Measurements from ENCODE around the gene JARID2.

Gene JARID2

DNA sequence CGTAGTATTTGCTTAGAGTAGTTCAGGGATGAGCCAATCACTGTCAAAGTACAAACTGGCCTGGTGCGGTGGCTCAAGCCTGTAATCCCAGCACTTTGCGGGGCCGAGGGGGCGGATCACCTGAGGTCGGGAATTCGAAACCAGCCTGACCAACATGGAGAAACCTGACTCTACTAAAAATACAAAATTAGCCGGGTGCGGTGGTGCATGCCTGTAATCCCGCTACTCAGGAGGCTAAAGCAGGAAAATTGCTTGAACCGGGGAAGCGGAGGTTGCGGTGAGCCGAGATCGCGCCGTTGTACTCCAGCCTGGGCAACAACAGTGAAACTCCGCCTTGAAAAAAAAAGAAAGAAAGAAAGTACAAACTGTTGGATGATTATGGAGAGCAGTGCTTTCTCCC, 27.5 kb upstream of the JARID2 start:
- Histone ChIP-seq H2AFZ (ENCODE audit: low read length) (no peak overlapping the region), H3K4me1 (ENCODE audit: insufficient read depth, low read length, severe bottlenecking) (no peaks in the 10 kb centered on the region), H3K27me3 (ENCODE audit: insufficient read depth, low read length) (no peaks in the 10 kb centered on the region), H3K4me3 (ENCODE audit: low read depth, low read length, poor library complexity, severe bottlenecking) (no peak overlapping the region), H3K27ac (ENCODE audit: low read depth, low read length, poor library complexity, severe bottlenecking) (no peak overlapping the region), H3K9me2 (ENCODE audit: low read depth, low read length) (no peaks in the 10 kb centered on the region), H3K4me2 (ENCODE audit: low read length) (no peak overlapping the region), H3K79me2 (ENCODE audit: insufficient read depth, low read length) (no peaks in the 10 kb centered on the region), H3K9ac (ENCODE audit: low read length) (no peak overlapping the region), H3K36me3 (ENCODE audit: insufficient read depth, low read length) (no peaks in the 10 kb centered on the region), H3F3A (ENCODE audit: insufficient read depth, low read length) (no peaks in the 10 kb centered on the region), H4K20me1 (ENCODE audit: insufficient read depth, low read length) (no peaks in the 10 kb centered on the region), H3K9me3 (ENCODE audit: low read length) (no peaks in the 10 kb centered on the region)
- TF ChIP-seq EZH2 (IDR thresholded peaks at IDR 0.05; ENCODE audit: borderline replicate concordance, low read length), result no peak
- TF ChIP-seq CTCF (IDR thresholded peaks at IDR 0.05; ENCODE audit: low read length), result no peak

- no peaks in the 10 kb centered on the region for H3K36me3 ChIP-seq (ENCODE audit: insufficient read depth, low read length)
- TF ChIP-seq EZH2 (IDR thresholded peaks at IDR 0.05; ENCODE audit: borderline replicate concordance, low read length) (no peak), CTCF (IDR thresholded peaks at IDR 0.05; ENCODE audit: low read length) (no peak)
- no peaks in the 10 kb centered on the region for H3K4me1 ChIP-seq (ENCODE audit: insufficient read depth, low read length, severe bottlenecking)
- no peaks in the 10 kb centered on the region for H3K9me2 ChIP-seq (ENCODE audit: low read depth, low read length)
- H3F3A ChIP-seq (ENCODE audit: insufficient read depth, low read length), result no peaks in the 10 kb centered on the region
- H3K27me3 ChIP-seq (ENCODE audit: insufficient read depth, low read length), result no peaks in the 10 kb centered on the region
- no peak overlapping the region for H3K4me3 ChIP-seq (ENCODE audit: low read depth, low read length, poor library complexity, severe bottlenecking)
- H4K20me1 ChIP-seq (ENCODE audit: insufficient read depth, low read length), result no peaks in the 10 kb centered on the region
- H3K79me2 ChIP-seq (ENCODE audit: insufficient read depth, low read length), result no peaks in the 10 kb centered on the region
- H2AFZ ChIP-seq (ENCODE audit: low read length), result no peak overlapping the region
- H3K9ac ChIP-seq (ENCODE audit: low read length), result no peak overlapping the region
- no peaks in the 10 kb centered on the region for H3K9me3 ChIP-seq (ENCODE audit: low read length)
- no peak overlapping the region for H3K27ac ChIP-seq (ENCODE audit: low read depth, low read length, poor library complexity, severe bottlenecking)
- no peak overlapping the region for H3K4me2 ChIP-seq (ENCODE audit: low read length)
Observed at GRCh38 chr6:15220062-15220461, 25.8 kb upstream of the JARID2 start.

DNA sequence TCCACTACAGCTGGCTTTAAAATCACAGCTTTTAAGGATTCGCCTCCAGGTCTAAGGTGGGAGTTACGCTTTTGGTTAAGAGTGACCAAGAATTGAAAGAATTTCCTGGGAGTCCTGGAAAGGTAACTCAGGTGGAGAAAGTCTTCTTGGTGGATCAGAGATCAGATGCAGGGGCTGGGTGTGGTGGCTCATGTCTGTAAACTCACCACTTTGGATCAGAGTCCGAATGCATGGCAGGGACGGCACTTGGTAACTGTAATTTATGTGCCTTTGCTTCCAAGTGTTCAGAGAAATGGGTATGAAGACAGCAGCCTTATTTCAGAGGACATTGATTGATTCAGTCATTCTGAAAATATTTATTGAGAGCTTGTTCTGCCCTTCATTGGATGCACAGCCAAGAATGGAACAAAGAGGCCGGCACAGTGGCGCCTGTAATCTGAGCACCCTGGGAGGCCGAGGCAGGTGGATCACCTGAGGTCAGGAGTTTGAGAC, 18.0 kb upstream of the JARID2 start:
- no peak overlapping the region for H3K9ac ChIP-seq (ENCODE audit: low read length)
- no peaks in the 10 kb centered on the region for H3K79me2 ChIP-seq (ENCODE audit: insufficient read depth, low read length)
- no peaks in the 10 kb centered on the region for H3K36me3 ChIP-seq (ENCODE audit: insufficient read depth, low read length)
- H2AFZ ChIP-seq (ENCODE audit: low read length), result no peak overlapping the region
- H3K27me3 ChIP-seq (ENCODE audit: insufficient read depth, low read length), result no peaks in the 10 kb centered on the region
- TF ChIP-seq EZH2 (IDR thresholded peaks at IDR 0.05; ENCODE audit: borderline replicate concordance, low read length) (no peak), CTCF (IDR thresholded peaks at IDR 0.05; ENCODE audit: low read length) (no peak)
- H4K20me1 ChIP-seq (ENCODE audit: insufficient read depth, low read length), result no peaks in the 10 kb centered on the region
- no peak overlapping the region for H3K27ac ChIP-seq (ENCODE audit: low read depth, low read length, poor library complexity, severe bottlenecking)
- H3F3A ChIP-seq (ENCODE audit: insufficient read depth, low read length), result no peaks in the 10 kb centered on the region
- no peak overlapping the region for H3K4me3 ChIP-seq (ENCODE audit: low read depth, low read length, poor library complexity, severe bottlenecking)
- H3K9me3 ChIP-seq (ENCODE audit: low read length), result no peaks in the 10 kb centered on the region
- H3K4me2 ChIP-seq (ENCODE audit: low read length), result no peak overlapping the region
- H3K9me2 ChIP-seq (ENCODE audit: low read depth, low read length), result no peaks in the 10 kb centered on the region
- no peaks in the 10 kb centered on the region for H3K4me1 ChIP-seq (ENCODE audit: insufficient read depth, low read length, severe bottlenecking)

Data from OCI-LY1 (cell line).